Lung (tissue), 12 donors: Measurements from ENCODE around the gene DENND5B. TPM values are rescaled to one million over a fixed set of nuclear protein-coding genes. Genes with fewer than 3 reads are reported as not detected.

Experiments
- ATAC-seq: fragments of 200-7000 bp; cut with Tn5 transposase; one replicate; pipeline ENCODE4 v1.9.1; 2020; ENCODE audit warnings: moderate number of reproducible peaks; ENCODE audit not compliant: insufficient read depth, low FRiP score
- DNase-seq, 3 donors: peaks; one replicate each; pipeline ENCODE4 v3.0.0-alpha.2; 2013 to 2017
- H3K27ac ChIP-seq, 2 donors: one replicate each; pipeline ENCODE4 v1.5.1; 2013; ENCODE audit warnings: mild to moderate bottlenecking in 2 of 2, moderate library complexity in 2 of 2, control low read depth in 1 of 2, inconsistent platforms in 1 of 2, low read depth in 1 of 2, low read length in 1 of 2
- H3K27me3 ChIP-seq, 3 donors: one replicate each; pipeline ENCODE4 v1.5.1; 2013; ENCODE audit warnings: low read length in 2 of 3; ENCODE audit not compliant: control insufficient read depth in 3 of 3, insufficient read depth in 3 of 3
- H3K36me3 ChIP-seq, 4 donors: one replicate each; pipeline ENCODE4 v1.5.1; 2013; ENCODE audit warnings: low read length in 4 of 4, mild to moderate bottlenecking in 1 of 4, moderate library complexity in 1 of 4; ENCODE audit not compliant: control insufficient read depth in 4 of 4, insufficient read depth in 4 of 4
- H3K4me1 ChIP-seq, 5 donors: one replicate each; pipeline ENCODE4 v1.5.1; 2013; ENCODE audit warnings: low read length in 5 of 5, mild to moderate bottlenecking in 2 of 5, moderate library complexity in 1 of 5; ENCODE audit not compliant: control insufficient read depth in 5 of 5, insufficient read depth in 5 of 5
- H3K4me3 ChIP-seq: one replicate; pipeline ENCODE4 v1.5.1; 2013; ENCODE audit warnings: mild to moderate bottlenecking, control low read depth, moderate library complexity
- H3K9ac ChIP-seq, 2 donors: one replicate each; pipeline ENCODE4 v1.5.1; 2013; ENCODE audit warnings: low read length in 2 of 2, control low read depth in 1 of 2; ENCODE audit not compliant: insufficient read depth in 1 of 2
- H3K9me3 ChIP-seq, 4 donors: one replicate each; pipeline ENCODE4 v1.5.1; 2013; ENCODE audit warnings: low read length in 3 of 4, mild to moderate bottlenecking in 1 of 4, moderate library complexity in 1 of 4; ENCODE audit not compliant: control insufficient read depth in 4 of 4, insufficient read depth in 3 of 4
- CTCF ChIP-seq: IDR thresholded peaks from 2 replicates; pipeline ENCODE4 v1.5.1; 2012; ENCODE audit warnings: mild to moderate bottlenecking; ENCODE audit errors: control extremely low read depth, extremely low read depth
- WGBS, 2 donors: extraction: QIAGEN DNeasy Blood & Tissue Kit; methylation state at CpG; one replicate each; pipeline ENCODE4 v1.1.7; 2013; 5-methylcytosine and 5-hydroxymethylcytosine counted together
- polyA plus RNA-seq, 2 donors: library from polyadenylated mRNA; stranded (reverse); fragments of 200-250 nt; gene quantifications; one replicate each; pipeline ENCODE4 v1.2.1, GENCODE V29; 2013
- total RNA-seq, 2 donors: library from RNA; depleted of rRNA in 1 of 2; stranded (reverse); fragments of >200 nt in 1 of 2; gene quantifications; one replicate each; pipeline ENCODE4 v1.2.1, GENCODE V29; 2014 to 2021
- donor health status: control.
- donor health status: control.
- donor health status: Bipolar disorder and iron deficiency.
- donor health status: healthy.
- donor health status: DM: yes; HTN: yes; CAD: no.

Gene DENND5B
- total and polyA plus RNA-seq, 4 donors: 1.2 to 15.7 (median 3.6) TPM

GRCh38 chr12:31528095-31528494 lies 62.8 kb downstream of the DENND5B start:
- DNase-seq (no peak), ATAC-seq (no peak)
- no peaks in the 10 kb centered on the region for H3K27me3 ChIP-seq
- TF ChIP-seq CTCF: no peak
- no peak overlapping the region for H3K4me3 ChIP-seq
- H3K4me1 ChIP-seq: peaks cover 0 to 20% (median 0%) of the 10 kb centered on the region in 5 donors
- no peak overlapping the region for H3K27ac ChIP-seq
- WGBS, 2 donors: 85 to 90% methylated on average over 7 of the region's 7 CpGs
- no peaks in the 10 kb centered on the region for H3K36me3 ChIP-seq
- H3K9ac ChIP-seq: no peak overlapping the region
- no peaks in the 10 kb centered on the region for H3K9me3 ChIP-seq

DNA sequence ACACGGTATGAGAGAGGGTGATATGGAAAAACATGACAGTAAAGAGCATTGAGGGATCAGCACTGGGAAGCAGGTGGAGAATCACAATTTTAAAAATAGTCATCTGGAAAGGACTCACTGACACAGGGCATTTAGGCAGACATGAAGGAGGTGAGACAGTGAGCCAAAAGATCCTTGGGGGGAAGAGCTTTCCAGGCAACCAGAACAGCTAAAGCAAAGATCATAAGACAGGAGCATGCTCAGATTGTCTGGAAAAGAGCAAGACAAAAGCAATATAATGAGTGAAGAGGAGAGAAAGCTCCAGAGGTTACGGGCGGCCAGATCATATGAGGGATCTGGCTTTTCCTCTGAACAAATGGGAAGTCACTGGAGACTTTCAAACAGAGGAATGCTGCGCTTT lies 63.9 kb downstream of the DENND5B start:
- DNase-seq (no peak), ATAC-seq (no peak)
- TF ChIP-seq CTCF: no peak
- Histone ChIP-seq H3K4me3 (no peak overlapping the region), H3K9me3 (no peaks in the 10 kb centered on the region), H3K9ac (no peak overlapping the region), H3K27me3 (no peaks in the 10 kb centered on the region), H3K27ac (no peak overlapping the region), H3K4me1 (peaks cover 0 to 20% (median 0%) of the 10 kb centered on the region in 5 donors), H3K36me3 (no peaks in the 10 kb centered on the region)
- 96% methylated on average over 4 of the region's 4 CpGs for WGBS, 2 donors

GRCh38 chr12:31526158-31526546 lies 64.8 kb downstream of the DENND5B start:
- no peaks in the 10 kb centered on the region for H3K36me3 ChIP-seq
- H3K9ac ChIP-seq: no peak overlapping the region
- 52 to 61% methylated on average over 4 of the region's 4 CpGs for WGBS, 2 donors
- H3K4me3 ChIP-seq: no peak overlapping the region
- no peak overlapping the region for H3K27ac ChIP-seq
- ATAC-seq (no peak), DNase-seq (no peak)
- H3K4me1 ChIP-seq: peaks cover 0 to 24% (median 0%) of the 10 kb centered on the region in 5 donors
- H3K9me3 ChIP-seq: no peaks in the 10 kb centered on the region
- no peak for TF ChIP-seq CTCF
- no peaks in the 10 kb centered on the region for H3K27me3 ChIP-seq

- DNase-seq (no peak), ATAC-seq (no peak)
- Histone ChIP-seq H3K9me3 (no peaks in the 10 kb centered on the region), H3K27me3 (no peaks in the 10 kb centered on the region), H3K27ac (no peak overlapping the region), H3K9ac (no peak overlapping the region), H3K36me3 (no peaks in the 10 kb centered on the region), H3K4me1 (peaks cover 0 to 24% (median 0%) of the 10 kb centered on the region in 5 donors), H3K4me3 (no peak overlapping the region)
- no peak for TF ChIP-seq CTCF
- WGBS, 2 donors: 85 to 86% methylated on average over 3 of the region's 3 CpGs
Observed at GRCh38 chr12:31525496-31526157, 65.3 kb downstream of the DENND5B start.
